Measurements from ENCODE around the gene TRAPPC10.
"Not testable (repeated sequence)": the region's sequence is repeated elsewhere in the genome, so short reads cannot be mapped to it uniquely, and the experiment has no call there.

The TRAPPC10 gene

GRCh38 chr21:44087426-44088400 lies 75.6 kb downstream of the TRAPPC10 start:
- DNase-seq (ENCODE audit: low read depth in 2 of 2) = no peak

DNA sequence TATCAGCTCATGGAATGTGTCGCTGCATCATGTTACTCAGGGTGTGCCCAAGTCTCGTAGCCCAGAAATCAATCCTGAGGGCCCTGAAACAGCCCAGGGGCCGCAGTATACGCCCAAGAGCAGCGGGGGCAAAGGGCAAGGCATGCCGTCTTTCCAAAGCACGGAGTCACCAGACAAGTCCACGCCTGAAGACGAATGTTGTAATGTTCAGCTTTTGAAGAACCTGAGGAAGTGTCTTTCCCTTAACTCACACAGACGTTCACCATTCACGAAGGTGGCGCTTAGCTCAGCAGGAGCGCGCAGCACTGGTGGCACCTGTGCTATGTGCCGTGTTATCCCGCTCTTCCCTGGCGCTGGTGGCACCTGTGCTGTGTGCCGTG lies 76.3 kb downstream of the TRAPPC10 start:
- DNase-seq (ENCODE audit: low read depth in 2 of 2) = no peak

GRCh38 chr21:44089001-44089911 lies 77.1 kb downstream of the TRAPPC10 start:
- DNase-seq (ENCODE audit: low read depth in 2 of 2) = no peak

GRCh38 chr21:44090325-44090724 lies 78.2 kb downstream of the TRAPPC10 start:
- DNase-seq (ENCODE audit: low read depth in 2 of 2) = no peak

- DNase-seq (ENCODE audit: low read depth in 2 of 2) = no peak
Measured at GRCh38 chr21:44092211-44092610, 80.1 kb downstream of the TRAPPC10 start.

- DNase-seq (ENCODE audit: low read depth in 2 of 2) = no peak
Measured at GRCh38 chr21:44093761-44094160, 81.7 kb downstream of the TRAPPC10 start.

GRCh38 chr21:44094832-44095231 lies 82.7 kb downstream of the TRAPPC10 start:
- DNase-seq (ENCODE audit: low read depth in 2 of 2) = no peak

- DNase-seq (ENCODE audit: low read depth in 2 of 2) = not testable (repeated sequence)
Measured at GRCh38 chr21:44098507-44098906, 86.4 kb downstream of the TRAPPC10 start.

DNA sequence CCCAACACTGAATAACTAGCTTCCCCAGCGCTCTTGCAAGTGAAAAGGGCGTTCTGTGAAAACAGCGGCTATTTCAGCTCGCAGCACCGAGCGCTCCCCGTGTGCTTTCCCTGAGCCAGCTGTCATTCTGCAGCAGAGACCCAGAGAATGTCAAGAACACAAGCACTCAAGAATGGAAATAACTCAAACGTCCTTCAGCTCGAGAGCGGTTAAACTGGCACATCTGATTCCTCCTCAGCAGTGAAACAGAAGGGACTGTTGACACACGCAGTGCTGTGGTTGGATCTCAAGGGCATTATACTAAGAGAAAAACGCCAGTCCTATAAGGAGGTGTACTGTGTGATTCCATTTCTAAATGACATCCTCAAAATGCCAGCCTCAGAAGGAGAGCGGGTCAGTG lies 86.9 kb downstream of the TRAPPC10 start:
- not testable (repeated sequence) for DNase-seq (ENCODE audit: low read depth in 2 of 2)

DNA sequence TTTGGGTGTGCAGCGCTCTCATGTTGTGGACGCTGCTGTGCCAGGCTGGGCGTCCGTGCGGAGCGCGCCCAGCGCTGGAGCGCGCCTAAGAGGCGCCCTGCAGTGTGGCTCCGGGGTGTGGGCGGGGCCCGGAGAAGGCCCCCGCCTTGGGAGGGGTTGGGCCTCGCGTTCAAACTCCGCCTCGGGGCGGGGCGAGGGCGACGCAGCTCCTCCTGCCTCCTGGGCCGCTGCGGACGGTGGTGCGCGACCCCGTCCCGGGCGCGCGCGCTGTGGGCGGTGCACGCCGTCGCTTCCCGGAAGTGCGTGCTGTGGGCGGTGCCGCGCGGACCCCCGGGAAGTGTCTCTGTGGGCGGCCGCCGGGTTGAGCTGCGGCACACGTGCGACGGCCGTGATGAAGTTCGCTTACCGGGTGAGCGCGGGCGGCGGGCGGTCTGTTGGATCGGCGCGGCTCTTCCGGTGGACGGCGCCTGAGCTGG lies 95.0 kb downstream of the TRAPPC10 start, which contains the start of gene PWP2:
Gene PWP2 (plus strand): TSS at position 374 of the 476 bp plus-strand sequence. CDS start 18 bp downstream, at position 392.
- peak in 1 of 2 donors; percentile 38 for DNase-seq (ENCODE audit: low read depth in 2 of 2)

DNA sequence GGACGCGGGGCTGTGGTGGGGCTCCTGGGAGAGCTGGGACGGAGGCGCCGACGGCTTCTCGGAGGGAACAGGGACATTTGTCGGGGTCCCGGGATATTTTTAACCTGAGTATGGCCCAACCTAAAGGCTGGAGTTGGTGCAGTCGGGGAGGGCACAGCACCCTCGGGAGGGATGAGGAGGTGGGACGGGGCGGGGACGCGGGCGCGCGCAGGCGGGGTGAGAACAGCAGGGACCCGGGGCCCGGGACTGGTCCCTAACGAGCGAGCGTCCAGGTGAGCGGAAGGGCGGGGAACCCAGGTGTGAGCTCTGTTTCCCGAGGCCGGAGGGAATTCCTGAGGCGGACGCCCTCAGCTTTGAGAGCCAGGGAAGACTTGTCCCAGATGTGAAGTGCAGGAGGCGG lies 95.5 kb downstream of the TRAPPC10 start:
- DNase-seq (ENCODE audit: low read depth in 2 of 2) = not testable (repeated sequence)

DNA sequence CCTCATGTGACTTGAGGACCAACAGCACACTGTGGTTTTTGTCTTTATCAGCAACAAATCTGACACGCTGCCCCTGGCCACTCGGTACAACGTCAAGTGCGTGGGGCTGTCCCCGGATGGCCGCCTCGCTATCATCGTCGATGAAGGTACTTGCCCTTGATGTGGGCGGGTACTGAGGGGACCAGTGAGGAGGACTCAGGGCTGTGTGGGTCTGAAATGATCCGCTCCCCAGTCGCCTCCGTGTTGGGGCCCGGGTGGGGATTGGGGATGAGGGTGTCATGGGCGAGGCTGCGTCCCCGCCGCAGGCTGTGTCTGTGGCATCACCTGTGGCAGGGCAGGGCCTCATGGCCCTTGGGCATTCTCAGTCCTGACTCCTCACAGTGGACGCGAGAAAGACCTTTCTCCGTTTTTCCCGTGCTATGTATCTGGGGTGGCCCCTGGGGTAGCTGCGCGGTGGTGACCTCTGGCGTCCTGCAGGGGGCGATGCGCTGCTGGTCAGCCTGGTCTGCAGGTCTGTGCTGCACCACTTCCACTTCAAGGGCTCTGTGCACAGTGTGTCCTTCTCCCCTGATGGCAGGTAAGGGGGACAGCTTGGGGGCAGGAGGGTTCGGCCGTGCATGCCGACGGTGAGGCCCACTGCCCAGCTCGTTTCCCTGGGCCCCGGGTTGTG lies 101.7 kb downstream of the TRAPPC10 start:
- DNase-seq (ENCODE audit: low read depth in 2 of 2) = not testable (repeated sequence)

DNA sequence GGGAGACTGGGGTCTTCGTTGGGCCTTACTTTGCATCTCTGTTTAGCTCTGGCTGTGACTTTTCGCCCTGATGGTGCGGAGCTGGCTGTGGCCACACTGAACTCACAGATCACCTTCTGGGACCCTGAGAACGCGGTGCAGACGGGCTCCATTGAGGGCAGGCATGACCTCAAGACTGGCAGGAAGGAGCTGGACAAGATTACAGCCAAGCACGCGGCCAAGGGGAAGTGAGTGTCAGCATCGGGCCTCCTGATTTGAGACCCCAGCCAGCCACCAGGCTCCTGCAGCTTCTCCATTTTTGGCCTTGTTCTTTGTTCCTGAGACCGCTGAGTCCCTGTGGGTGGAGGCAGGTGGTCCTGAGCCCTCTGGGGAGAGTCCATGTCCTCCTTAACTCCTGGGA lies 110.0 kb downstream of the TRAPPC10 start:
- DNase-seq (ENCODE audit: low read depth in 2 of 2) = not testable (repeated sequence)

DNA sequence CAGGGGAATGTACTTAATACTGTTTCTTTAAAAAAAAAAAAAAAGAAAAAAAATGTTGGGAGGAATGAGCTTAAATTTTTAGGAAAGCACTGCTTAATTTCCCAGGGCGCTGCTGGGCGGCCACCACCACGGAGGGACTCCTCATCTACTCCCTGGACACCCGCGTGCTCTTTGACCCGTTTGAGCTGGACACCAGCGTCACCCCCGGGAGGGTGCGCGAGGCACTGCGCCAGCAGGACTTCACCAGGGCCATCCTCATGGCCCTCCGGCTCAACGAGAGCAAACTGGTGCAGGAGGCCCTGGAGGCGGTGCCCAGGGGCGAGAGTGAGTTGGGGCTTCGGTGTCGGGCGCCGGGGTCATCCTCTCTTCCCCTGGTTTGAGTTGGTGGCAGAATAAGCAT lies 115.7 kb downstream of the TRAPPC10 start:
- DNase-seq (ENCODE audit: low read depth in 2 of 2) = not testable (repeated sequence)

GRCh38 chr21:44133715-44134057 lies 121.6 kb downstream of the TRAPPC10 start:
- DNase-seq (ENCODE audit: low read depth in 2 of 2) = not testable (repeated sequence)

DNA sequence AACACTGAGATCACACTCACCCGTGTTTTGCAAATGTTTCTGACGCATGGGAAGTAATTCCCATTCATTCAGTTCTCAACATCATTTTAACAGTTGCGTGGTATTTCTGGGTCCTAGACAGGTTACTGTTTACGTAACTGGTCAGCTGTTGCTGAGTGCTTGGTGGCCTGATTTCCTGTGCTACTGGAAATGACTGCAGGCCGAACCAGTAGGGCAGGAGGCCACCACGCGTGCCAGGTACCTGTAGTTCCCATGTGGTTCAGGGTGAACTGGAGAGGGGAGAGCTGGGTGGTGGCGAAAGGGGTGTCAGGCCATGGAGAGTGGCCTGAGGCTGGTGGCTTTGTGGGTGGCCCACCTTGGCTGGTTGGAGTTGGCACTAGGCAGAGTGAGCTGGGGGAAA lies 122.6 kb downstream of the TRAPPC10 start:
- DNase-seq (ENCODE audit: low read depth in 2 of 2) = not testable (repeated sequence)

DNA sequence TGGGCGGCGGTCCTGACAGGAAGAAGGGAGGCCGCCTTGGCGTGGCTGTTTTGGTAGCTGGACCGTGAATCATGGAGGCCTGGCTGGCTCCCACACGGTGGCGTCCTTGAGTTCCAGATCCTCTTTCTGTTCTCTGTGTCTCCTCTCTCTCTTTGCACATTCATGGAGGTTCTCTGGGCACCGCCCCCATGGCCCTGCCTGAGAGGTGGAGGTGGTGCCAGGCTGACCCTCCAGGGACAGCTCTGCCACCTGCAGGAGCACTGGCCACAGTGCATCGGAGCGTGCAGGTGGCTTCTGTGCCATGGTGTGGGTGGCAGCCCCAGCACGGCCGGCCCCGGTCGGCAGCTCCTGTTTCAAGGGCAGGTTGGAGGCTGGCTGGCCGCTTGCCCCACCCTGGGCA lies 125.9 kb downstream of the TRAPPC10 start:
- peak in 1 of 2 donors; percentile 26 for DNase-seq (ENCODE audit: low read depth in 2 of 2)

GRCh38 chr21:44139787-44140551 lies 127.9 kb downstream of the TRAPPC10 start:
- DNase-seq (ENCODE audit: low read depth in 2 of 2) = not testable (repeated sequence)

- DNase-seq (ENCODE audit: low read depth in 2 of 2) = not testable (repeated sequence)
Measured at GRCh38 chr21:44140552-44140932, 128.4 kb downstream of the TRAPPC10 start.

DNA sequence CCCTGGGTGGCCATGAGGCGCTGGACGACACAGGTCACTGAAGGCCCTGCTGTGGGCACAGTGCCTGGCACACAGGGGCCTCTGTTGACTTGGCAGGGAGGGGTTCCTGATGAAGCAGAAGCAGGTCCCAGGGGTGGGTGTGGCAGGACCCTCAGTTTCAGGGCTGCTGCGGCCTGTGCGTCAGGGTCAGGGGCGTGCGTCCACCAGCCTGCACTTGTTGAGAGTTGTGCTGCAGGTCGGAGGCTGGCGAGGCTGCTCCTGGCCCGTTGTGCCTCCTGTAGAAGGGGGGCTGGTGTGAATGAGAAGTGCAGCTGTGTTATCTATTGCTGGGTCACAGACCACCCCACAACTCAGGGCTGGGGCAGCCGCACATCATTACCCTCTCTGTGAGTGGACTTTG lies 130.4 kb downstream of the TRAPPC10 start:
- DNase-seq (ENCODE audit: low read depth in 2 of 2) = not testable (repeated sequence)

- DNase-seq (ENCODE audit: low read depth in 2 of 2) = peak in 1 of 2 donors; percentile 15
Measured at GRCh38 chr21:44143380-44143779, 131.3 kb downstream of the TRAPPC10 start.

Measured in stimulated activated CD4-positive, alpha-beta T cell treated with anti-CD3 and anti-CD28 coated beads, Interleukin-15, amount 100 ng/mL, for 48 hours (primary cell).